ENCODE measurements around the gene TYW5.

DNA sequence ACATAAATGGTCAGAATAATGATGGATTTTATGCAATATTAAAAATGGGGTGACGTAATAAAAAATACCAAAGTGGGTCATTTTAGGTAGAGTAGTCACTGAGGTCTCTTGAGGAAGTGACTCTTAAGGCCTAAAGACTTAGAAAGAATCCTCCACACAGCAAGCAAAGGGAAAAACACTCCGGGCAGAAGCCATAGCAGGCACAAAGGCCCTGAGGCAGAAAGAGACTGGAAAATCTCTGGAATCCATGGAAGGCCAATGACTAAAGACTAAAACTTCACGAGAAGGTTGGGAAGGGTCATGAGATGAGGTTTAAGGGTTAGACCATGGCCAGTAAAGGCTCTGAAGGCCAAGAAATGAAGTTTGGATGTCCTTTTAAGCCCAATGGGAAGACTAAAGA lies 37.0 kb upstream of the TYW5 start:
- TF ChIP-seq, protein P1, sequence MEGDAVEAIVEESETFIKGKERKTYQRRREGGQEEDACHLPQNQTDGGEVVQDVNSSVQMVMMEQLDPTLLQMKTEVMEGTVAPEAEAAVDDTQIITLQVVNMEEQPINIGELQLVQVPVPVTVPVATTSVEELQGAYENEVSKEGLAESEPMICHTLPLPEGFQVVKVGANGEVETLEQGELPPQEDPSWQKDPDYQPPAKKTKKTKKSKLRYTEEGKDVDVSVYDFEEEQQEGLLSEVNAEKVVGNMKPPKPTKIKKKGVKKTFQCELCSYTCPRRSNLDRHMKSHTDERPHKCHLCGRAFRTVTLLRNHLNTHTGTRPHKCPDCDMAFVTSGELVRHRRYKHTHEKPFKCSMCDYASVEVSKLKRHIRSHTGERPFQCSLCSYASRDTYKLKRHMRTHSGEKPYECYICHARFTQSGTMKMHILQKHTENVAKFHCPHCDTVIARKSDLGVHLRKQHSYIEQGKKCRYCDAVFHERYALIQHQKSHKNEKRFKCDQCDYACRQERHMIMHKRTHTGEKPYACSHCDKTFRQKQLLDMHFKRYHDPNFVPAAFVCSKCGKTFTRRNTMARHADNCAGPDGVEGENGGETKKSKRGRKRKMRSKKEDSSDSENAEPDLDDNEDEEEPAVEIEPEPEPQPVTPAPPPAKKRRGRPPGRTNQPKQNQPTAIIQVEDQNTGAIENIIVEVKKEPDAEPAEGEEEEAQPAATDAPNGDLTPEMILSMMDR (IDR thresholded peaks at IDR 0.05; ENCODE audit: insufficient read depth, low read length, poor library complexity, severe bottlenecking), result no peak
- TF ChIP-seq EZH2phosphoT487 (conservative IDR thresholded peaks at IDR 0.05; ENCODE audit: low read length), result no peak

Measured in SU-DHL-6 (cell line).